Erythroblast (primary cell): ENCODE results near the gene ERFL.

Experiments
- DNase-seq, 2 experiments: peaks; one replicate each; lab custom pipeline; 2025; lab: John Stamatoyannopoulos, UW
- GATA1 ChIP-seq: IDR thresholded peaks from 2 replicates; pipeline ENCODE4 v1.6.1; 2011; ENCODE audit warnings: low read depth, mild to moderate bottlenecking, control low read depth, low read length, moderate library complexity
- POLR2A ChIP-seq: IDR thresholded peaks from 2 replicates; pipeline ENCODE4 v1.6.1; 2011; ENCODE audit warnings: mild to moderate bottlenecking, low read length

Gene ERFL

DNA sequence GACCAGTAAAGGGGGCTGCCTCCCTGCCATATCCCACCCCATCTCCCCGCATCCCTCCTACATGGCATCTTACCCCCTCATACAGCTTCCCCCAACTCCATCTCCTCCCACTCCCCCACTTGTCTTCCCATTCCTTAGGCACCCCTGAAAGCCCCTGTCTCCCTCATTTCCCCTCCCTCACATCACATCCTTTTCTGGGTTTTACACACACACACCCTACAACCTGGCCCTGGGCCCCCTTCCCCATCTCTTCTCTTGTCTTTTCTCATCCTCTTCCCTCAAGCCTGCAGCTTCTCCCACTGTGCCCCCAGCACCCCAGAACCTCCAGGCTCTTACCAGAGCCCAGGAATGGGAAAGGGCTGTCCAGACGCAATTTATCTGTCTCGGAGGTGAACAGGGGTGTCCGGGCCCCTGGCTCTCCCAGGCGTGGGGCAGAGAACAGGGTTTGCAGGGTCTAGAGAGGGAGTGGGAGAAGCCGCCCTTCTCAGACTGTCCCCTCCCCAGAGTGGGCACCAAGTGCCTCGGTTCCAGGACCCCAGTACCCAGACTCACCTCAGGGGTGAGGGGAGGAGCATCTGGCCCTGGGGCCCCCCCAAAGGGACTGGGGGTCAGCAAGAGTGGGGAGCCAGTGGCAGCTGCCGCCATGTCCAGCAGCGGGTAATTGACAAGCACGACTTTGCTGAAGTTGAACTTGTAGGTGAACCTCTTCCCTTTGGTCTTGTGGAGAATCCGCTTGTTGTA, 19.4 kb downstream of the ERFL start:
- TF ChIP-seq GATA1 (no peak), POLR2A (no peak)
- no peak for DNase-seq

DNA sequence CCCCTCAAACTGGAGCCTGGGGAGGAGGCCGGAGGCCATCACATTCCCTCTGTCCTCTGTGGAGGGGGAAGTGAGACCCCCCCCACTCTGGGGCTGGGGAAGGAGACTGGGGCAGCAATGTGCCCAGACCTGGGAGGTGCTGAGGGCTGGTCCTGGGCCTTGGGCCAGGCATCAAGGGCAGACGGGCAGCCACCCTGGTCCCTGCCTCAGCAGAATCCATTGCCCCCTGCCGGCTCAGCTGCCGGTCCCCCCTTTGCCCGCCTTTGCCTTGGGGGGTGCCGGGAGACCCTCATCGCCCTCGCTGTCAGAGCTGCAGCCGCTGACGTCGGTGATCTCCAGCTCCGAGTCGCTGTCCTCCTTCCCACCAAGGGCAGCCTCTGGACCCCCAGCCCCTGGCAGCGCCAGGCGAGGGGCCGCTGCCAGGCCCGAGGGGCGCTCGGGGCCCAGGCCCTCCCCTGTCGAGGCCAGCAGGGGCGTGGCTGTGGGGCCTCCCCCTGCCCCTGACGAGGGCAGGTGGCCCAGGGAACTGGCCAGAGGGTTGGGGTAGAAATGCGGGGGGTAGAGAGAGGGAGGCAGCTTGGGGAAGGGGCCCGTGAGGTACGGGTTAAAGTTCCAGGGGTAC, 20.1 kb downstream of the ERFL start:
- no peak for DNase-seq
- no peak for TF ChIP-seq GATA1
- no peak for TF ChIP-seq POLR2A

- no peak for DNase-seq
- TF ChIP-seq POLR2A = no peak
- no peak for TF ChIP-seq GATA1
Observed at GRCh38 chr19:41906916-41907680, 21.2 kb downstream of the ERFL start.

DNA sequence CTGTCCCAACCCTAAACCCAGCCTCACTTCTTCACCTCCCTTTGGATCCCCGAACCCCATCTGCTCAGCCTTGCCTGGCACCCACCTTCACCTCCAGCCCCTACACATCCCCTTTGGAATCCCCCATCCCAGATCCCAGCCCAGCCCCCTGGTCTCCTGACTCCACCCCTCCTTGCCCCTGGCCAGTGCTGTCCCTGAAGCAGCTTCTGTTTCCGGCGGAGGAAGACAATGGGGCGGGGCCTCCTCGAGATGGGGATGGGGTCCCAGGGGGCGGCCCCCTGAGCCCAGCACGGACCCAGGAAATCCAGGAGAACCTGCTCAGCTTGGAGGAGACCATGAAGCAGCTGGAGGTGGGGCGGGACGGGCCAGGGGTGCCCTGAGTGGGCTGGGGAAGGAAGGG, 22.0 kb downstream of the ERFL start:
- no peak for DNase-seq
- no peak for TF ChIP-seq GATA1
- TF ChIP-seq POLR2A = no peak

- TF ChIP-seq POLR2A (no peak), GATA1 (no peak)
- no peak for DNase-seq
Observed at GRCh38 chr19:41905273-41906002, 22.8 kb downstream of the ERFL start.

DNA sequence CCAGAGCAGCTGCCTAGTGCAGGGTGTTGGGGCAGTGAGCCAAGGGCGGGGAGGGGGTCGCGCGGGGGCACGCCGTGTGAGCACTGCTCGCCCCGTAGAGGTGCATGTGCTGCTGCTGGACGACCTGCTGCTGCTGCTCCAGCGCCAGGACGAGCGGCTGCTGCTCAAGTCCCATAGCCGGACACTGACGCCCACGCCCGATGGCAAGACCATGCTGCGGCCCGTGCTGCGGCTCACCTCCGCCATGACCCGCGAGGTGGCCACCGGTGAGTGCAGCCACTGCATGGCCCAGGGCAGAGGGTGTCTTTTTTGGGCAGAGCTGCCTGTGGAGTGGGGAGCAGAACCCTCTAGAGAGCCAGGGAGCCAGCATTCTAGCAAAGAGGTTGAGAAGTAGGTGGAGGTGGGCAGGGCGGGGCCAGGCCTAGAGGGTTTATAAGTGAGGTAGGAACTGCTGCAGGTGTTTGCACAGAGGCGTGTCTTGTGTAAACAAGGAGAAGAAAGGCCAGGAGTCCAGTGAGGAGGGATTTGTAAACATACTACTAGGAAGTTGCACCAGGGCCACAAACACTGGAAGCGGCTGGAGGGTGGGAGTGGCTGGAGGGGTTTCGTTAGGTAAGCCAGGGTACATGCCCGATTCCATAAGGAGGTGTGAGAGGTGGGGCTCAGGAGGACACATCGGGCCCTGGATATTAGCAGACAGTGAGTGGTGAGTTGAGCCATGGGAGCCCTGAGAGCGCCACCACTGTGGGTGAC, 24.0 kb downstream of the ERFL start:
- no peak for DNase-seq
- TF ChIP-seq POLR2A (no peak), GATA1 (no peak)

GRCh38 chr19:41903193-41903953, 24.9 kb downstream of the ERFL start:
- TF ChIP-seq GATA1 = no peak
- no peak for TF ChIP-seq POLR2A
- no peak for DNase-seq

- no peak for DNase-seq
Observed at GRCh38 chr19:41902594-41902993, 25.7 kb downstream of the ERFL start.

DNA sequence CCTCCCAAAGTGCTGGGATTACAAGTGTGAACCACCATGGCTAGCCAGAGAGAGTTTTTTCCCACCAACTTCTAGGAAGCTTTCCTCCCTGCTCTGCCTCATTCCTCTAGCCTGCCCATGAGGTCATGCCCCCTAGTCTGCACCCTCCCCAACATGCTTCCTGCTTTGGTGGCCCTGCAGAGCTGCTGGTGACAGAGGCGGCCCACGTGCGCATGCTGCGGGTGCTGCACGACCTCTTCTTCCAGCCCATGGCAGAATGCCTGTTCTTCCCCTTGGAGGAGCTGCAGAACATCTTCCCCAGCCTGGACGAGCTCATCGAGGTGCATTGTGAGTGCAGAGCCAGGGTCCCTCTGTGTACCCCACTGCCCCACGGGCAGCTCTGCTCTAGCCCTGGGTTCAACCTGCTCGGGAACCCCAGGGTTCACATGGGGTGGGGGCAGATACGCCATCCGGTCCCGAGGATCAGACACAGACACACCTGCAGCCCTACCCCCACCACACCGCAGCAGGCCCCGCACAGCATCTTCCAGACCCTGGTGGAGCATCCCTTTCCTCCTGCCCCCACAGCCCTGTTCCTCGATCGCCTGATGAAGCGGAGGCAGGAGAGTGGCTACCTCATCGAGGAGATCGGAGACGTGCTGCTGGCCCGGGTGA, 26.4 kb downstream of the ERFL start:
- TF ChIP-seq POLR2A = no peak
- TF ChIP-seq GATA1 = no peak
- DNase-seq = no peak

More at GRCh38 chr19:41902594-41902993, 25.7 kb downstream of the ERFL start:
- TF ChIP-seq GATA1 = no peak
- TF ChIP-seq POLR2A = no peak

- no peak for TF ChIP-seq POLR2A
- no peak for TF ChIP-seq GATA1
- DNase-seq = no peak
Observed at GRCh38 chr19:41898235-41898634, 30.0 kb downstream of the ERFL start.

DNA sequence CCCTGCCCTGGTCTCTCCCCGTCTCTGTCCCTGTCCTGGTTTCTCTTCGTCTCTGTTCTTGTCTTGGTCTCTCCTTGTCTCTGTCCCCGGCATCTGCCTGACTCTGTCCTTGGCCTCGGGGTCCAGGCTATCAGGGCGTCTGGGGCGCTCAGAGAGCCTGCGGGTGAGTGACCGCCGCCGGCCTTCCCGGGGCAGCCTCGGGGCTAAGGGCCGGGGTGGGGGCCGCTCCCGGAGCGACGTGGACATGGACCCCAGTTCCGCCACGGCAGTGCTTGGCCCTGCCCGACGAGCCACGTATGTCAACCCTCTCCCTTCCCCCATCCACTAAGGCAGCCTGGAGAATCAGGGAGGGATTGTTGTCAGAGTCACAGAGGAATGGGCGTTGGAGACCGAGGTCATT, 30.4 kb downstream of the ERFL start:
- TF ChIP-seq GATA1 (no peak), POLR2A (no peak)
- no peak for DNase-seq

- TF ChIP-seq POLR2A (no peak), GATA1 (no peak)
- DNase-seq = no peak
Observed at GRCh38 chr19:41897181-41897580, 31.1 kb downstream of the ERFL start.

- no peak for TF ChIP-seq POLR2A
- TF ChIP-seq GATA1 = no peak
- no peak for DNase-seq
Observed at GRCh38 chr19:41896581-41896942, 31.7 kb downstream of the ERFL start.
